Endometrium (tissue), 2 donors: ENCODE results near the gene GRIN2A.

ENCODE experiments used
- FAIRE-seq: peaks from 2 replicates; lab custom pipeline; 2012; peaks lifted over from hg19 to GRCh38; lab: Jason Lieb, UNC
- donor health status: control.
- donor health status: control.

GRIN2A gene

DNA sequence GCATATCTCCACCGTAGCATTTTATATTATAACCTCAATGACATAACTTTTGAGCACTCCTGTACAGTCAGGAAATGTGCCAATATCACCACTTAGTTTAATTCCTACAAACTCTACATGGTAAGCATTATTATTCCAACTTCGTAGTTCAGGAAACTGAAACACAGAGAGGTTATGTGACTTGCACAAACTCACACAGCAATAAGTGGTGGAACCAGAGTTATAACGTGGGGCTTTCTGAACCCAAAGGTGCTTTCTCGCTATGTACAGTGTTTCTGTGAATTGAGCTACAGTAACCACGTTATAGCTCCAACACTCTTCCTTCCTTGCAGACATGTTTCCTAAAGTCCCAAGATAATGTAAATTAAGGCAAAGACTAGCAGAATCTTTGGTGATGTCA is 330.2 kb downstream of the GRIN2A start:
- FAIRE-seq, result no peak

DNA sequence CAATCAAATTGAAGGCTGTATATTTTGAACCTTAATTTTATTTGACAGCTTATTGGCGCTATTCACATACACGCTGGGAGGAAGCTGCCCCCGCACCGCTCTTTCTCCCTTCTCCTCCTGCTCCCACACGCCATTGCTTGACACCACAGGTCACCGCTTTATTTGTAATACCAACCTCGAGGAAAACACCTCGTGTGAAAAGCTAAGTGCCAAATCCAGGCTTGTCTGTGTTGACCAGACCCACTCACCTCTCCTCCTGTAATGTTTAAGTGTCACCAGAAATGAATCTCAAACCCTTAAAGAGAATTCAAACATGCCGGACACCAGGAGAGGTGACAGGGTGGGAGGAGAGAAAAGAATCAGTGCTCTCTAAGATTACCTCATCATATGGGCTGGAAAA is 331.4 kb downstream of the GRIN2A start:
- no peak for FAIRE-seq

DNA sequence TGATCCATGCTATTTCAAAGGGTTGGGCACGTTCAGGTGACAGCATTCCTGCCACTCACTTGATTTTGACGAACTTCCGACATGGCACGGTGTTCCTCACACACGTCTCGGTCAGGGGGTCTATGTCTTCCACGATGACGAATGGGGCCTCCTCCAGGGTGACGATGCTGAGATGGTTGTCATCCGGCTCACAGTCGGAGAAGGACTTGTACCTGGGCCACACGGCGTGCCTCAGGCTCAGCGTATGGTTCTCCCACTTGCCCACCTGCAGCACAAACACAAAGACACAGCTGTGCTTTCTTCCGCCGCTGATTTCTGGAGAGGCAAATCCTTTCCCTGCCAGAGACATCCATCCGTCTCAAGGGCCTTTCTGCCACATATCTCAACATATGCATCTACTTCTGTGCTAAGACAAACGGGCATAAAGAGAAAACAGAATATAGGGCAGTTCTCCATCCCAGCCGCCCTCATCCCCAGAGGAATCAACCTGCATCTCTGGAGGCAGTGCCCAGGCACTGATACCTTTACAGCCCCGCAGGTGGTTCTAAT is 332.5 kb downstream of the GRIN2A start:
- no peak for FAIRE-seq

DNA sequence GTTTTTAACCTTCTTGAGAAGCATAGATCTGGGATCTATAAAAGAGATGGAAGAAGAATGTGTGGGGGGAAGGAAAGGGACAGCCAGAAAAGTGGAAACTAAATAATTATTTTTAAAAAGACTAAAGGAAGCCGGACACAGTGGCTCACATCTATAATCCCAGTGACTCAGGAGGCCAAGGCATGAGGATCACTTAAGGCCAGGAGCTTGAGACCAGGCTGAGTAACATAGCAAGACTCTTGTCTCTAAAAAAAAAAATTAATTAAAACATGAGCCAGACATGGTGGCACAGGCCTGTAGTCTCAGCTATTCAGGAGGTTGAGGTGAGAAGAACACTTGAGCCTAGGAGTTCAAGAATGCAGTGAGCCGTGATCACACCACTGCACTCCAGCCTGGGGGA is 335.1 kb downstream of the GRIN2A start:
- no peak for FAIRE-seq

DNA sequence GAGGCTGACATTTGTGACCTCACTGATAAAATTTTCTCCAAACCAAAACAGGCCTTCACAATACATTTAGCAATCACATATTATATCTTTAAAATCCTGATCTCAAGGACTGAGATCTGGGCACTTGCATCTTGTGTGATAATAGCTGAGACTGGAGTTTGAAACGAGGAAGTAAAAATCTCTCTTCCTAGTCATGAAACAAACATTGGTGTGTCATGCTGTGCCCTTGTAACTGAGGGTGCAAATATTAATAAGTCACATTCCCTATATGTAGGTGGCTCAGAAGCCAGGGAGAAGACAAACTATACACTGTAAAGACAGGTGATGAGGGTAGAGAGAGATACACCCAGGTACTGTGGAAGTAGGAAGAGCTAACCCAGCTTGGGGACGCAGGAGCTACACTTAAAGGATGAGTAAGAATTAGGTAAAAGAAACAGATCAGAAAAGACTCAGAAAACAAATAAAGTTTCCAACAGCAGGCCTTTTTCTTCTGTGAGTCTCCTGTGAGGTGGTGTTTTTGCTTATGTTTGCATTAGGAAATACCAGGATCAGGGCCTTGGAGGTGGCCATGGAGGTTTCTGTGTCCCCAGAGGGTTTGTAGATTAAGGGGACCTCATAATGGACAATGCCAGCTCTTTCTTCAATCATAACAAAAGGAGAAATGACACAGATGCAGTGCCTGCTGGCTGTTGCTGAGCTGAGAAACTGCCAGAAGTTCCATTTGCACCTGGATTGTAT is 335.7 kb downstream of the GRIN2A start:
- FAIRE-seq, result no peak

DNA sequence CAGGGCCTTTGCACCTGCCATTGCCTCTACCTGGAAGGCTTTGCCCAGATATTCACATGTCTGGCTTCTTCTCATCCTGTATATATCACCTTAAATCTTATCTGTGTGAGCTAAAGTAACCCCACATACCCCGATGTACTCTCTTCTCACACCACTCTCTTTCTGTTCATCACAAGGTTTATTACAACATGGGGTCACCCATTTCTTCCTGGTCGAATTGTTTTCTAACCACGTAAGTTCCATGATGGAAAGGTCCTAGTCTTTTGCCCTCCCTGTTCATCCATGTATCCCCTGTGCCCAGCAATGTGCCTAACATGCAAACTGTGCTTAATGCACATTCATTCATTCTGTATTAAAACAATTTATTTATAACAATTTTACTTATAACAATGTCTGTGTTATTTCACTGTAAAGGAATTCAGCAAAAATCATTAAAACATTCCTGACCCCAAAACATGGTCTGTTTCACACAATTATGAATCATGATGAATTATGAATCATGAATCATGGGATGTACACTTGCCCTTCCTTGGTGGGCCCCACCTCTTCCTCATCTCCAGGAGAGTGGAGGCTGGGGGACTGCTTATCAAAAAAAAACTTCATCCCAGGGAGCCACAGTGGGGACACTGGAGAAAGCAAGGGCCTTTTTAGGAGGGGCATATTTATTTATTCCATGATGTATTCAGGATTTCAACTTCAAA is 336.4 kb downstream of the GRIN2A start:
- FAIRE-seq, result no peak

DNA sequence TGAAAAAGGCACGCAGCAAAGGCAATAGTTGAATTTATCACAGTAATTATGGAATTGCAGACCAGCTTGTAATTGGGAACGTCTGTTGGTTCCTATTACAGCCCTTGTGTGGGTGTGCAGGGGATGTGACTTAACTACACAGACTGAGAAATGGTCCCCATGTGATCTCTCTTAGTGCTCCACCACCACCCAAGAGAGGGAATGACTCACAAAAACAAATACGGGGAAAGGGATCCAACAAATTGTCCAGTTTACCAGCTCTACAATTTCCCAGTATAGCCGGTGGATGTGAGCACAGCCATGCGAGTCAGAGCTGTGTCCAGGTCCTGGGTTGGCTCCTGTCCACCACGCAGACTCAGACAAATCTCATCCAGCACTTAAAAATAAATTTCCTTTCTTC is 337.9 kb downstream of the GRIN2A start:
- no peak for FAIRE-seq

DNA sequence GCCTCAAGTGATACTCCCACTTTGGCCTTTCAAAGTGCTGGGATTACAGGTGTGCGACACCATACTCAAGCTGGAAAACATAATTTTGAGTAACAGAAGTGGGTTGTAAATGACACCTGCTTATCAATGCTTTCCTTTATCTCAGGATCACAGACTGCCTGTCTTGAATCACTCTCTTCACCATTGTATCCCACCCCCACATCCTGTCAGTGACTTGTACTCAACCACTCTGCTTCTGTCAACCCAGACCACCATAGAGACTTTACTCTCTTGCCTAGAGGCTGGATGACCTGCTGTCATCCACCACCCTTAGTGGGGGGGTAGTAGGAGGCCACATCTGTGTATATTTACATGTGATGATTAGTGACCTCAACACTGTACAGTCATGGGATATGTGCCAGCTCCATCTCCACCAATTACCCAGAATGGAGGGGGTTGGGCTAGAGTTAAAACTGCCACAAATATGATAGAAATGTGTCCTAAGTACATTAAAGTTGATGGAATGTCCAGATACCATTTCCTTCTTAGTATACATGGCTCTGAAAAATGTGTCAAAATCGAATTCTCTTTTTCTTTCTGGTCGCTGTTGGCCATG is 338.7 kb downstream of the GRIN2A start:
- FAIRE-seq, result no peak

DNA sequence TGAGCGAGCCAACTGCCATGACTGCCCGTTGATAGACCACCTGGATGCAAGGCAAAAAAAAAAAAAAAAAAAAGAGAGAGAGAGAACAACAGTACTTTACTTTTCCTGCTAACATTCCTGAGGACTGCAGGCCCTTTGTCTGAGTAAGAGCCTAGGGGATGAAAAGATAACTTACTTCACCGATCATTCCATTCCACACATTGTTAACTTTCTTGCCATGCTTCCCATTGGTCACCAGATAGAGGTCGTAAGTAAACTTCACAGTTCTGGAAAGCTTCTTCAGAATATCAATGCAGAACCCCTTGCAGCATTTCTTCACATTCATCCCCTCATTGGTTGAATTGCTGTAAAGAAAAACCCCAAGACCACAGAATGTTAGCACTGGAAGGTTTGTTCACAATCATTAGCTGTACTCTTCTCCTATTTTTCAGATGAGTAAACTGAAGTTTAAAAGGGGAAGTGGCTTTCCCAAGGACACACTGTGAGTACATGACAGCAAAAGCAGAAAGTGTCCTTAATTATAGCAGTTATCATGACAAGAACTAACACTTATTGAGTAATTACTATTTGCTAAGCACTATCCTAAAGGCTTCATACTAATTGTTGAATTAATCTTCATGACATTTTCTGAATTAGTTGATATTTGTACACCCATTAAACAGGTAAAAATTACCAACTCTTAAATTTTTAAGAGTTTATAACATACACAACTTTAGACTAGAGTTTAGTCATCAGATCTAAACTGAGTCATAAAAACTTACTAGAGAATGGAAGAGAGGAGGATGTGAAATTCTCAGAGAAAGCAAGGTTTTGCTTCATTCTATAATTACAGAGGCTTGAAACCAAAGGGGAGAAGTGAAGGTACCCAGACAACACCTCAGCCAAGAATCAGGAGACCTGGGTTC is 341.2 kb downstream of the GRIN2A start:
- no peak for FAIRE-seq

DNA sequence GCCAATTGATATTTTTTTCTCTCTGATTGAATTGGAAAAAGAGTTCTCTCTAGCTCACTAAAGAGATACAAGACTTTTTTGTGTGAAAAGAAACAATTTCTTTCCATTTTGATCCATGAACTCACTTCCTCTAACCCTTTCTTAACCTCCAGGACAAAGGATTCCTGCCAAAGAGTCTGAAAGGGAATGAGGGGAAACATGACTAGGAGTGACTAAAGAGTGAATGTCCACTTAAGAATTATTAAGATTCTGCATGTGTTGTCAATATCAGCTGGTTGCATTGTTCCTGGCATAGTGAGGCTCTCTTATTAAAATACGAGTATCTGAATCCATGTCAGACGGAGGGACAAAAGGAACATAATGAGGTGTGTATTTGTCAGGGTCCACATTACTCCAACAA is 344.7 kb downstream of the GRIN2A start:
- FAIRE-seq, result no peak

DNA sequence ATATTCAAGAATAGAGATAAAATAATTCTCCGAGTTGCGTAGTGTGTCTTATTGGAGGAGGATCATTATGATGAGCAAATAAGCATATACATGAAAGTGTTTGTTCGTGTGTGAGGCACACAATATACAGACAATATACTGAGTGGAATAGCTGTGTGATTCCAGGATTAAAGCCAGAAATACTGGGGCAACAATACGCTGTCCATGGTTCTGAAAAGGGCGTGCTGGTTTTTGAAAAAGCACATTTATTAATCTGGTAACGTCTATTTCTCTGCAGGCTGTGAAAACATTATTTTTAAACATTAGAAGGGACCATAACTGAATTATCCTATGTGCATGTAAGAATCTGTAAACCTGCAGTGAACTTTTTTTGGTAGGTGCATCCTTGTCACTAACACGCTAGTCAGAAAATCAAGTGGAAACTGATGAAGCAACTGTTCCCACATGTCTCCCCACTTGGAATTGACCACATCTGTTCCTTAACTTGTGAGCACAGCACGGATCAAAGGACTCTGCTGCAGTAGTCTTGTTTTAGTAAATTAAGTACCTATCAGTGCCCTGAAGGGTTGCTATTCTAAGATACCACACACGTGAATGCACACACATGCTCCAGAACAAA is 346.0 kb downstream of the GRIN2A start:
- no peak for FAIRE-seq

DNA sequence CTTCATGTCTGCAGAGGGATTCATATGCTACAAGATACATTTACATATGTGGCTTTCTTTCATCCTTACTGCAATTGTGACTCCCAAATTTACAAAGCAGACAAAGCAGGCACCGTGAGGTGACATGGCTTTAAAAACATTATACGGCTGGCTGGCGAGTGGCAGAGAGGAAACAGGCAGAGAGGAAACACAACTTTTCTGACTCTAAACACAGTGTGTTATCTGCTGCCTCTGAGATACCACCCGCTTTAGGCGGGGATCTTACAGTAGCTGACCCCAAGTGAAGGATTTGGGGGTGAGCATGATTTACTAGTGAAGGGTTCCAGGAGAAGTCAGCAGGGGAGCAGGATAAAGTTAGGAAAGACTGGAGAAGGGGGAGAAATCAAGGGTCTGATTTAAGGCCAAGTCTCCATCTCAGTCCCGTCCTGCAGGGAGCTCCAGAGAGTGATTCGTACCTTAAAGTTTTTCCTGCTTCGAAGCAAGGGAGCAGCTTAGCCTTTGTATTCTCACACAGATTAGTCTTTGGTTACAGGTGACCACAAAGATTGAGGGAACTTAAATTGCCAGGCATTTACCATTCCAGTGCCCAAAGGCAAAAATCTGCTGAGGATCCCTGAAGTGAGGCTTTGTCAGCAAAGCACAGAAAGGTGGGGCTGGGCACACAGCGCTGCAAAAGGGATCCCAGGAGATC is 355.0 kb downstream of the GRIN2A start:
- no peak for FAIRE-seq

DNA sequence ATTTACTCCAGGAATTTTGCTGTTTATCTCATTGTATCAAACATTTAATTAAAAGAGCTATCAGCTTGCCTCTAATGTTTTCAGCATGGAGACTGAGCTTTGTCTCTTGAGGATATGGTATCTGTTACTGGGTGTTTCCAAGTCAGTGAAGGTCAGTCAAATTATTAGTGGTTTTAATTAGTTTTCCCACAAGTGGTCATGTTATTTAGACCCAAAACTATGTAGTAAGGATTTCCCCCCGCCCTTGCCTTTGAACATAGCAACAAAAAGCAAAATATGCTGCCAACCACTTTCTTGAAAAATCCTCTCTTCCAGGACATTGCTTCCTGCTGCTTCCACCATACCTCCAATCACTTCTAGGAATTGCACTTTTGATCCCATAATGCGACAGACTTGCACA is 355.6 kb downstream of the GRIN2A start:
- no peak for FAIRE-seq

DNA sequence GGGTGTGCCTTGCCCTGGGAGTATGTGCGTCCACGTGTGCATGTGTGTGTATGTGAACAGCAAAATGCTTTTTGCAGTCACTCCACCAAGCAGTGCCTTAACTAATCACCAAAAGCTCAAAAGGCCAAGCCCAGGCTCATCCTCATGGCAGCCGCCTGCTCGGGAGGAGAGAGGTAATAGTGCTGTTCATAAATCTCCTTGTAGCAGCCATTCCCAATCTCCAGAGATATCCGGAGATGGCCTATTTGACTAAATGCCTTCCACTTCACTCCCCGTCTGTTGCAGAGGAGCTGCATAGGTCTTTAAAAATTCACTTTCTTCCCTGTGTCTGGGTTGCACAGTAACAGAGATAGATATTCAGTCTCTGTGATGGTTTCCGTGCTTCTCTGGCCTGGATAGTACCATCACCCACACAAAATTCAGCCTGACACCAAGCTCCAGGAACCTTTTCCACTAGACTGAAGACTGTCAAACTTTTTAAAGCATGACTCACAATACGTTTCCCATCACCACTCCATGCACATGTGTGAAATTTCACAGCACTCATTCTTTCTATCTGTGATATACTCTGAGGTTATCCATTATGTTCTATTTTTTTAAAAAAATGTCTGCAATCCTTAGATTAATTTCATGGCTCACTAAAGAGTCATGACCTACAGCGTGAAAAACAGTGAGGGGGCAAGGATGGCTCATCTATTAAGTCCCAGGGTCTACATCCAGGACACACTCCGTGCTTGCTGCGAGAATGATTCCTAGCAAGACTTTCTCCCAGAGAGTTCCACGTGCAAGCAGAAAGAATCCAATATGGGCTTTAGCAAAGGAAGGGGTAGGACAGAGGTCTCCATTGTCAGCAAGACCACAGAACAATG is 357.8 kb downstream of the GRIN2A start:
- FAIRE-seq, result no peak

DNA sequence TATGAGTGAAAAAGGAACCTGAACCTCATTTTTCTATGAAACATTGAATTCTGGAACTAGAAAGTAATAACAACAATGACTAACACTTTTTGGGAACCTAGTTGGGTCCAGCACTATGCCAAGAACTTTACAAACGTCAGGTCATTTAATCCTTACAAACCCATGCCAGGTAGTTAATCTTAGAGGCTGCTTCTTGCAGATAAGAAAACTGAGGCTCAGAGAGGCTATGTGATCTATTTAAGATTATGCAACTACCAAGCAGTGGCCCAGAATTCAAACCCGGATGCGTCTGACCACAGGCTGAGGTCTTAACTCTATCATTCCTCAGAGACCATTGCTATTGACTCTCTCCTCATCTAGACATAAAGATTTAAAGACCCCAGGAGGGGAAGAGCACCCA is 358.7 kb downstream of the GRIN2A start:
- no peak for FAIRE-seq

DNA sequence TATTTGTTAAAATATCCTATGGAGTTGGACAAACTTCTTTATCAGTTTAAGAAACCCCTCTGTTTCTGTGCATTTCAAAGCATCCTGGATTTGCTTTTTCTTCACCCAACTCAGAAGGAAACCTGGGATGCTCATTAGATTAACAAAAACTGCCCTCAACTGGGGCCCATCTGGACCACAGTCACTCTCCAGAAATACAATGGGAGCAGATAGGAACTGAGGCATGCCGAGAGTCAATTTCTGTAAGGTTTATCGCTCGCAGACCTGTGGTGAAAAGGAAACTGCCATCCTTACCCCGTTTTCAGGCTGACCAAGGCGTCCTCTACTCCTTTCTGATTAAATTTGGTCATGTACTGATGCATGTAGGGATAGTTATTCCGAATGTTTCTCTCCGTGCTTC is 360.3 kb downstream of the GRIN2A start:
- FAIRE-seq, result no peak

DNA sequence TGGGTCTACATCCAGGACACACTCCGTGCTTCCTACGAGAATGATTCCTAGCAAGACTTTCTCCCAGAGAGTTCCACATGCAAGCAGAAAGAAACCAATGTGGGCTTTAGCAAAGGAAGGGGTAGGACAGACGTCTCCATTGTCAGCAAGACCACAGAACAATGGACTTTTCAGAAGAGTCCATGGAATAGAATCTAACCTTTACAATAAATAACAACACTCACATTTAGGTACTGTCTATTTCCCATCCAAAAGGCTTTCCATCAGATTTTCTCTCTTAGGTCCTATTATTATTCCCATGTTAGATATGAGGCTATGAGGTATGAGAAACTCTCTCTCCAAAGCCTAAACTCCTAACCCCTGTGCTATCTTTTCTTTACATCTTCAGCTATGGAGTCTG is 360.9 kb downstream of the GRIN2A start:
- no peak for FAIRE-seq

DNA sequence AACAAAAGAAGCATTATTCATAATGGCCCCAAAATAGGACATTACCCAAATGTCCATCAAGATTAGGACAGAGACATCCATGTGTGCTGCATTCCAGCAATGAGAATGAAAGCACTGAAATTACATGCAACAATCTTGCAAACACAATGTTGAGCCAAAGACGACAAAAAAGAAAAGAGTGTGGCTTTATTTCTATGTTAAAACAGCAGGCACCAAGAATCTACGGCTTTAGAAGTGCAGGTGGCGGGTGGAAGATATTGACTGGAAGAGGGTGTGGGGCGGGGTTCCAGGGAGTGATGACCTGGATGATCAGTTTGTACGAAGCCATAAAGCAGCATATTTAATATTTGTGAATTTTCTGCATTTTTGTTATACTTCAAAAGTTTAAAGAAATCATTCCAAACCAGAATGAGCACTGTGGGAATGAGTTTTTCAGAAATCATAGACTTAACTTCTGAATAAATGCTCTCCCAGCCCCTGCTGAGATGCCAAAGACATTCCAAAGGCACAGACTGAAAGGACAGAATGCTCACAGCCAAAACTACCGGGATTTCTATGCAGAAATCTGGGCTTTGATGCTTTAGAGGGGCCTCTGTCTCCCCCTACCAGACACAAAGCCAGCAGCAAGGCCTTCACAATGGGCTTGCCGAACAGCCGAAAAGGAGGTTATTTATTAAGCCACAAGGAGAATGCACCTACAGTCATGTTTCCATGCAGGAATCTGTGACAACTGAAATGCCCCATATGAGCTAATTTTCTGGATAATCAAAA is 361.6 kb downstream of the GRIN2A start:
- FAIRE-seq, result no peak

DNA sequence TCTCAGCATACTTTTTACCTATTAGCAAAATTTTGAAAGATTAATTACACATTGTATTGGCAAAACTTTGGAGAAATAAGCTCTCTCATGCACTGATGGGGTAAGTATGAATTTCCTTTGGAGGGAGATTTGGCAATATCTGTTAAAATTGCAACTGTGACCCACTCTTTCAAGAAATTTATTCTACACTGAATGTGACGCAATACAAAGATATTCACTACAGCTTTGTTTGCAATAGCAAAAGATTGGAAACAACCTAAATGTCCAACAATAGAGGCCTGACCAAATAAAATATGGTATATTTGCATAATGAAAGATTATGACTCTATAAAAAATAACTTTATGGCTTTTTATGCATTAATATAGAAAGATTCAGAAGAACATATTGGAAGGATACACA is 363.5 kb downstream of the GRIN2A start:
- FAIRE-seq, result no peak
